B cell (primary cell): Measurements from ENCODE around the gene TXNDC17. TPM values are rescaled to one million over a fixed set of nuclear protein-coding genes. Genes with fewer than 3 reads are reported as not detected.

Experiments used
- ATAC-seq: fragments of 200-7000 bp; cut with Tn5 transposase; one replicate; pipeline ENCODE4 v1.10.0; 2021; ENCODE audit warnings: low read depth, mild to moderate bottlenecking, moderate number of reproducible peaks, moderate library complexity
- CTCF ChIA-PET: fragments of 350-600 bp; sonication (Branson Sonifier 250); formaldehyde crosslinking; loops from one replicate; lab custom pipeline; 2021; ENCODE audit warnings: antibody characterized with exemption, inconsistent platforms; lab: Charles Lee
- POLR2A ChIA-PET: fragments of 350-600 bp; sonication (Branson Sonifier 250); formaldehyde crosslinking; loops from one replicate; lab custom pipeline; 2021; ENCODE audit warnings: antibody characterized with exemption; lab: Charles Lee
- DNase-seq: peaks from one replicate; pipeline ENCODE4 v3.0.0; 2013
- H2AFZ ChIP-seq: 2 replicates; pipeline ENCODE4 v1.6.1; 2012; ENCODE audit warnings: mild to moderate bottlenecking, low read depth, low read length; ENCODE audit not compliant: insufficient read depth, poor library complexity, severe bottlenecking
- H3K27ac ChIP-seq, 2 donors: 1 replicate in 1 of 2; 2 replicates in 1 of 2; pipeline ENCODE4 v1.5.1; 2012 to 2013; ENCODE audit warnings: low read length in 2 of 2, mild to moderate bottlenecking in 2 of 2, moderate library complexity in 1 of 2
- H3K27me3 ChIP-seq, 4 experiments: fragments of 200-600 bp in 1 of 4; sonication (generic) in 1 of 4; replicated peaks in 1 of 4; 1 replicate in 2 of 4; 2 replicates in 2 of 4; pipeline versions ENCODE4 v1.6.1 to v1.7.0; 2013 to 2016; ENCODE audit warnings: low read length in 3 of 4, mild to moderate bottlenecking in 2 of 4, mixed read lengths in 1 of 4, moderate library complexity in 1 of 4; ENCODE audit not compliant: insufficient read depth in 4 of 4, control insufficient read depth in 3 of 4; ENCODE audit errors: control extremely low read depth in 1 of 4
- H3K36me3 ChIP-seq, 2 experiments: replicated peaks in 1 of 2; 1 replicate in 1 of 2; 2 replicates in 1 of 2; pipeline versions ENCODE4 v1.6.1 to v1.7.1; 2013; ENCODE audit warnings: low read length in 1 of 2; ENCODE audit not compliant: insufficient read depth in 2 of 2, control insufficient read depth in 1 of 2; ENCODE audit errors: control extremely low read depth in 1 of 2, extremely low read depth in 1 of 2
- H3K4me1 ChIP-seq, 2 donors: fragments of 200-600 bp in 1 of 2; sonication (generic) in 1 of 2; 1 replicate in 1 of 2; 2 replicates in 1 of 2; pipeline versions ENCODE4 v1.5.1 to v1.6.1; 2013 to 2017; ENCODE audit warnings: low read length in 2 of 2; ENCODE audit not compliant: control insufficient read depth in 2 of 2, insufficient read depth in 2 of 2
- H3K4me2 ChIP-seq: replicated peaks from 2 replicates; pipeline ENCODE3; 2012; ENCODE audit warnings: mild to moderate bottlenecking, low read depth, low read length; ENCODE audit not compliant: poor library complexity, severe bottlenecking
- H3K4me3 ChIP-seq, 5 experiments: fragments of 200-600 bp in 1 of 5; sonication (generic) in 1 of 5; 1 replicate in 3 of 5; 2 replicates in 2 of 5; pipeline versions ENCODE4 v1.5.1 to v1.7.0; 2011 to 2016; ENCODE audit warnings: low read length in 4 of 5, mild to moderate bottlenecking in 4 of 5, low read depth in 2 of 5, control low read depth in 1 of 5, moderate library complexity in 1 of 5; ENCODE audit not compliant: insufficient read depth in 1 of 5; ENCODE audit errors: control extremely low read depth in 1 of 5, extremely low read depth in 1 of 5
- H3K79me2 ChIP-seq: fragments of 200-600 bp; sonication (generic); one replicate; pipeline ENCODE4 v1.6.0; 2016; ENCODE audit warnings: low read length; ENCODE audit not compliant: control insufficient read depth, insufficient read depth
- H3K9ac ChIP-seq: fragments of 200-600 bp; sonication (generic); 2 replicates; pipeline ENCODE4 v1.6.1; 2017; ENCODE audit warnings: mild to moderate bottlenecking, low read length, moderate library complexity
- H3K9me3 ChIP-seq, 3 donors: one replicate each; pipeline versions ENCODE4 v1.6.1 to v1.7.1; 2013; ENCODE audit warnings: low read length in 2 of 3; ENCODE audit not compliant: control insufficient read depth in 2 of 3, insufficient read depth in 1 of 3; ENCODE audit errors: control extremely low read depth in 1 of 3
- H4K20me1 ChIP-seq: 2 replicates; pipeline ENCODE4 v1.6.0; 2012; ENCODE audit warnings: mild to moderate bottlenecking, low read length; ENCODE audit not compliant: insufficient read depth, control insufficient read depth, poor library complexity, severe bottlenecking
- H3K27ac Mint-ChIP-seq: one replicate; pipeline ENCODE4 v1.8.0; 2021; ENCODE audit warnings: mixed read lengths
- H3K27me3 Mint-ChIP-seq: one replicate; pipeline ENCODE4 v1.8.0; 2021; ENCODE audit warnings: mixed read lengths
- H3K4me1 Mint-ChIP-seq: one replicate; pipeline ENCODE4 v1.8.0; 2021; ENCODE audit warnings: mixed read lengths
- H3K4me3 Mint-ChIP-seq: one replicate; pipeline ENCODE4 v1.8.0; 2021; ENCODE audit warnings: mixed read lengths
- H3K9me3 Mint-ChIP-seq: one replicate; pipeline ENCODE4 v1.8.0; 2022; ENCODE audit warnings: mixed read lengths; ENCODE audit not compliant: insufficient read depth
- EZH2 ChIP-seq: IDR thresholded peaks from 2 replicates; pipeline ENCODE4 v1.6.1; 2012; ENCODE audit warnings: borderline replicate concordance, low read depth, mild to moderate bottlenecking, moderate library complexity, low read length; ENCODE audit not compliant: insufficient read depth, poor library complexity, severe bottlenecking
- WGBS: methylation state at CpG from one replicate; pipeline ENCODE4 v1.1.5; 2013; ENCODE audit warnings: missing lambda C conversion rate; ENCODE audit not compliant: insufficient coverage; 5-methylcytosine and 5-hydroxymethylcytosine counted together
- intact Hi-C: fragments of 100-400 bp; cut with micrococcal nuclease; formaldehyde crosslinking; loops from one replicate; pipeline ENCODE4 v1.10.0; 2022
- polyA plus RNA-seq: library from polyadenylated mRNA; depleted of rRNA; stranded (reverse); fragments of >200 nt; gene quantifications from 2 replicates; pipeline ENCODE4 v1.2.3, GENCODE V29; 2012
- total RNA-seq, 2 donors: library from RNA; stranded (reverse); fragments of 120-200 nt in 1 of 2; gene quantifications; 1 replicate in 1 of 2; 2 replicates in 1 of 2; pipeline versions ENCODE4 v1.2.3 to v1.2.4, GENCODE V29; 2013 to 2022
- TF ChIP-seq, protein P1 (sequence below): fragments of 200-600 bp; IDR thresholded peaks from one replicate; pipeline ENCODE4 v1.8.0; 2022; ENCODE audit warnings: antibody characterized with exemption, mild to moderate bottlenecking

The TXNDC17 gene
- total and polyA plus RNA-seq, 2 donors (not counting 1 experiment from before 2014, with no cell fraction given), result 19.5 to 33.7 TPM

DNA sequence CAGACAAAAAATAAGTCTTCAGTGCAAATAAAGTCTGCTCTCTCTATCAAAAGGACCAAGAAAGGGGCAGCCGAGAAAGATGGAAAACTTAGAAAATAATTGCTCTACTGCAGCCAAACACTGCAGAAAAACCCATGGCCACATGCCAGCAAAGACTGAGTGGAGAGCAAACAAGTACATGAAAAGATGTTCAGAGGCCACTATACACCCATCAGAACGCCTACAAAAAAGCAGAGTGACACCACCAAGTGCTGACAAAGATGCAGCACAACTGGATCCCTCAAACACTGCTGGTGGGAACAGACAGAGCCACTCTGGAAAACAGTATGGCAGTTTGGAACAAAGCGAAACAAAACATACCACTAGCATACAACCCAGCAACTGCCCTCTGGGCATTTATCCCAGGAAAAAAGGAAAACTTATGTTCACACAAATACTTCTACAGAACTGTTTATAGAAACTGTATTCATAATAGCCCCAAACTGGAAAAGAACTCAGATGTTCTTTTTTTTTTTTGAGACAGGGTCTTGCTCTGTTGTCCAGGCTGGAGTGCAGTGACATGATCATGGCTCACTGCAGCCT, 37.0 kb upstream of the TXNDC17 start:
- no peaks in the 10 kb centered on the region for H3K27me3 Mint-ChIP-seq
- no peaks in the 10 kb centered on the region for H3K27me3 ChIP-seq
- DNase-seq, result no peak
- peaks cover 11 to 12% of the 10 kb centered on the region in 2 donors for H3K4me1 ChIP-seq
- H3K4me3 Mint-ChIP-seq, result no peak overlapping the region
- H3K9me3 Mint-ChIP-seq, result no peaks in the 10 kb centered on the region
- no peak overlapping the region for H3K27ac Mint-ChIP-seq
- H4K20me1 ChIP-seq, result no peaks in the 10 kb centered on the region
- no peak overlapping the region for H3K4me2 ChIP-seq
- H3K9me3 ChIP-seq, result no peaks in the 10 kb centered on the region
- H2AFZ ChIP-seq, result no peak overlapping the region
- no peak overlapping the region for H3K4me3 ChIP-seq
- ATAC-seq, result no peak
- H3K9ac ChIP-seq, result no peak overlapping the region
- peaks cover 13% of the 10 kb centered on the region for H3K4me1 Mint-ChIP-seq
- no peaks in the 10 kb centered on the region for H3K79me2 ChIP-seq
- 96% methylated on average over 3 of the region's 3 CpGs for WGBS
- H3K27ac ChIP-seq, result no peak overlapping the region
- intact Hi-C loops, result no loop called here
- POLR2A ChIA-PET, result no interaction called here
- CTCF ChIA-PET, result no interaction called here
- no peak for TF ChIP-seq EZH2
- TF ChIP-seq, protein P1, sequence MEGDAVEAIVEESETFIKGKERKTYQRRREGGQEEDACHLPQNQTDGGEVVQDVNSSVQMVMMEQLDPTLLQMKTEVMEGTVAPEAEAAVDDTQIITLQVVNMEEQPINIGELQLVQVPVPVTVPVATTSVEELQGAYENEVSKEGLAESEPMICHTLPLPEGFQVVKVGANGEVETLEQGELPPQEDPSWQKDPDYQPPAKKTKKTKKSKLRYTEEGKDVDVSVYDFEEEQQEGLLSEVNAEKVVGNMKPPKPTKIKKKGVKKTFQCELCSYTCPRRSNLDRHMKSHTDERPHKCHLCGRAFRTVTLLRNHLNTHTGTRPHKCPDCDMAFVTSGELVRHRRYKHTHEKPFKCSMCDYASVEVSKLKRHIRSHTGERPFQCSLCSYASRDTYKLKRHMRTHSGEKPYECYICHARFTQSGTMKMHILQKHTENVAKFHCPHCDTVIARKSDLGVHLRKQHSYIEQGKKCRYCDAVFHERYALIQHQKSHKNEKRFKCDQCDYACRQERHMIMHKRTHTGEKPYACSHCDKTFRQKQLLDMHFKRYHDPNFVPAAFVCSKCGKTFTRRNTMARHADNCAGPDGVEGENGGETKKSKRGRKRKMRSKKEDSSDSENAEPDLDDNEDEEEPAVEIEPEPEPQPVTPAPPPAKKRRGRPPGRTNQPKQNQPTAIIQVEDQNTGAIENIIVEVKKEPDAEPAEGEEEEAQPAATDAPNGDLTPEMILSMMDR, result no peak
- H3K36me3 ChIP-seq, result peaks cover 5 to 41% of the 10 kb centered on the region in 2 experiments

- TF ChIP-seq, protein P1, result no peak
- no peak for TF ChIP-seq EZH2
- ATAC-seq (no peak), DNase-seq (no peak)
- Histone ChIP-seq H2AFZ (no peak overlapping the region), H3K4me2 (no peak overlapping the region), H3K4me3 (no peak overlapping the region), H3K27me3 (no peaks in the 10 kb centered on the region), H3K4me1 (peaks cover 0 to under 1% of the 10 kb centered on the region in 2 donors), H3K36me3 (peaks cover 5 to 53% of the 10 kb centered on the region in 2 experiments), H4K20me1 (no peaks in the 10 kb centered on the region), H3K9me3 (no peaks in the 10 kb centered on the region), H3K27ac (no peak overlapping the region), H3K79me2 (no peaks in the 10 kb centered on the region), H3K9ac (no peak overlapping the region)
- POLR2A ChIA-PET, result no interaction called here
- intact Hi-C loops, result no loop called here
- 100% methylated on average over 6 of the region's 6 CpGs for WGBS
- H3K4me1 Mint-ChIP-seq, result peaks cover under 1% of the 10 kb centered on the region
- H3K27me3 Mint-ChIP-seq, result no peaks in the 10 kb centered on the region
- no peaks in the 10 kb centered on the region for H3K9me3 Mint-ChIP-seq
- no peak overlapping the region for H3K4me3 Mint-ChIP-seq
- H3K27ac Mint-ChIP-seq, result no peak overlapping the region
- CTCF ChIA-PET, result no interaction called here
Observed at GRCh38 chr17:6605142-6605541, 35.7 kb upstream of the TXNDC17 start.
